Stomach smooth muscle (tissue), 2 donors: Measurements from ENCODE around the gene SPATA13.
"Not testable (repeated sequence)": the region's sequence is repeated elsewhere in the genome, so short reads cannot be mapped to it uniquely, and the experiment has no call there.

ENCODE experiments used
- H3K27ac ChIP-seq: one replicate; pipeline ENCODE4 v1.7.0; 2013; ENCODE audit warnings: mild to moderate bottlenecking, low read length, inconsistent platforms
- H3K27me3 ChIP-seq, 2 donors: one replicate each; pipeline ENCODE4 v1.7.0; 2013; ENCODE audit warnings: low read length in 2 of 2; ENCODE audit not compliant: insufficient read depth in 2 of 2, control insufficient read depth in 1 of 2
- H3K36me3 ChIP-seq, 2 donors: one replicate each; pipeline ENCODE4 v1.7.0; 2013; ENCODE audit warnings: low read length in 2 of 2; ENCODE audit not compliant: control insufficient read depth in 2 of 2, insufficient read depth in 2 of 2
- H3K4me1 ChIP-seq: one replicate; pipeline ENCODE4 v1.7.0; 2013; ENCODE audit warnings: low read length; ENCODE audit not compliant: control insufficient read depth, insufficient read depth
- H3K4me3 ChIP-seq, 2 donors: one replicate each; pipeline ENCODE4 v1.7.0; 2013; ENCODE audit warnings: low read length in 2 of 2
- H3K9ac ChIP-seq, 2 donors: one replicate each; pipeline ENCODE4 v1.7.0; 2013; ENCODE audit warnings: low read length in 2 of 2, mild to moderate bottlenecking in 1 of 2
- H3K9me3 ChIP-seq, 2 donors: one replicate each; pipeline ENCODE4 v1.7.0; 2013; ENCODE audit warnings: low read length in 2 of 2; ENCODE audit not compliant: control insufficient read depth in 2 of 2
- donor health status: healthy.
- donor health status: Pancreatic carcinoma.

SPATA13 gene

GRCh38 chr13:24160458-24161009 lies at the start of gene SPATA13:
TSS of gene SPATA13 (plus strand) at chr13:24160720. CDS start at chr13:24222930, 62,210 bp downstream.
- Histone ChIP-seq H3K4me1 (peaks cover 13% of the 10 kb centered on the region), H3K27ac (peak within 1 kb of the TSS; percentile 24), H3K36me3 (peaks cover 0 to 6% of the 10 kb centered on the region in 2 donors), H3K27me3 (peaks cover 0 to 6% of the 10 kb centered on the region in 2 donors), H3K4me3 (peak within 1 kb of the TSS; percentile 79 to 84), H3K9me3 (no peaks in the 10 kb centered on the region), H3K9ac (peak within 1 kb of the TSS; percentile 60 to 68)

GRCh38 chr13:24112791-24113190 lies 47.7 kb upstream of the SPATA13 start:
- peaks cover 0 to 2% of the 10 kb centered on the region in 2 donors for H3K27me3 ChIP-seq
- no peak overlapping the region for H3K27ac ChIP-seq
- no peak overlapping the region for H3K4me3 ChIP-seq
- no peaks in the 10 kb centered on the region for H3K9me3 ChIP-seq
- no peaks in the 10 kb centered on the region for H3K36me3 ChIP-seq
- H3K4me1 ChIP-seq, result no peaks in the 10 kb centered on the region
- H3K9ac ChIP-seq, result no peak overlapping the region

GRCh38 chr13:24115671-24116070 lies 44.8 kb upstream of the SPATA13 start:
- H3K9me3 ChIP-seq, result no peaks in the 10 kb centered on the region
- H3K27me3 ChIP-seq, result peaks cover 0 to 2% of the 10 kb centered on the region in 2 donors
- H3K9ac ChIP-seq, result no peak overlapping the region
- H3K4me1 ChIP-seq, result peaks cover 11% of the 10 kb centered on the region
- H3K4me3 ChIP-seq, result no peak overlapping the region
- no peaks in the 10 kb centered on the region for H3K36me3 ChIP-seq
- no peak overlapping the region for H3K27ac ChIP-seq

- Histone ChIP-seq H3K9ac (no peak overlapping the region), H3K36me3 (no peaks in the 10 kb centered on the region), H3K9me3 (no peaks in the 10 kb centered on the region), H3K4me3 (no peak overlapping the region), H3K27me3 (peaks cover 0 to 2% of the 10 kb centered on the region in 2 donors), H3K4me1 (peaks cover 11% of the 10 kb centered on the region), H3K27ac (no peak overlapping the region)
Measured at GRCh38 chr13:24116131-24116530, 44.4 kb upstream of the SPATA13 start.

- H3K27ac ChIP-seq, result no peak overlapping the region
- H3K4me3 ChIP-seq, result no peak overlapping the region
- H3K9me3 ChIP-seq, result no peaks in the 10 kb centered on the region
- peaks cover 11% of the 10 kb centered on the region for H3K4me1 ChIP-seq
- H3K27me3 ChIP-seq, result peaks cover 0 to 2% of the 10 kb centered on the region in 2 donors
- no peak overlapping the region for H3K9ac ChIP-seq
- no peaks in the 10 kb centered on the region for H3K36me3 ChIP-seq
Measured at GRCh38 chr13:24118576-24118975, 41.9 kb upstream of the SPATA13 start.

GRCh38 chr13:24119626-24120508 lies 40.7 kb upstream of the SPATA13 start:
- Histone ChIP-seq H3K4me1 (peaks cover 11% of the 10 kb centered on the region), H3K36me3 (no peaks in the 10 kb centered on the region), H3K9me3 (no peaks in the 10 kb centered on the region), H3K4me3 (peak overlapping the region; percentile 23 to 24), H3K27ac (no peak overlapping the region), H3K9ac (no peak overlapping the region), H3K27me3 (peaks cover 0 to 2% of the 10 kb centered on the region in 2 donors)

- H3K27me3 ChIP-seq, H3K4me3 ChIP-seq, H3K36me3 ChIP-seq, H3K27ac ChIP-seq, H3K9ac ChIP-seq, H3K9me3 ChIP-seq: not testable (repeated sequence)
- H3K4me1 ChIP-seq, result peaks cover 11% of the 10 kb centered on the region
Measured at GRCh38 chr13:24122045-24122444, 38.5 kb upstream of the SPATA13 start.

GRCh38 chr13:24122569-24122968 lies 38.0 kb upstream of the SPATA13 start:
- Histone ChIP-seq H3K36me3 (no peaks in the 10 kb centered on the region), H3K27me3 (peaks cover 0 to 4% of the 10 kb centered on the region in 2 donors), H3K27ac (no peak overlapping the region), H3K9ac (no peak overlapping the region), H3K9me3 (no peaks in the 10 kb centered on the region), H3K4me3 (no peak overlapping the region), H3K4me1 (peaks cover 11% of the 10 kb centered on the region)

GRCh38 chr13:24123761-24124160 lies 36.8 kb upstream of the SPATA13 start:
- H3K4me3 ChIP-seq, result no peak overlapping the region
- H3K27ac ChIP-seq, result no peak overlapping the region
- no peak overlapping the region for H3K9ac ChIP-seq
- H3K4me1 ChIP-seq, result peaks cover 11% of the 10 kb centered on the region
- peaks cover 0 to 4% of the 10 kb centered on the region in 2 donors for H3K27me3 ChIP-seq
- no peaks in the 10 kb centered on the region for H3K9me3 ChIP-seq
- no peaks in the 10 kb centered on the region for H3K36me3 ChIP-seq

- Histone ChIP-seq H3K9ac (no peak overlapping the region), H3K4me3 (no peak overlapping the region), H3K36me3 (no peaks in the 10 kb centered on the region), H3K4me1 (peaks cover 4% of the 10 kb centered on the region), H3K27me3 (peaks cover 0 to 4% of the 10 kb centered on the region in 2 donors), H3K27ac (no peak overlapping the region), H3K9me3 (no peaks in the 10 kb centered on the region)
Measured at GRCh38 chr13:24124789-24125476, 35.6 kb upstream of the SPATA13 start.
